RWPE1 (cell line): ENCODE data around the gene TP53I13.

Source experiments
- CTCF ChIA-PET: fragments of 350-600 bp; sonication (Branson Sonifier 250); formaldehyde crosslinking; extraction: SDS; loops from one replicate; lab custom pipeline; 2021; lab: Yijun Ruan, JAX
- POLR2A ChIA-PET: fragments of 400-600 bp; formaldehyde crosslinking; extraction: SDS; loops from one replicate; lab custom pipeline; 2020; ENCODE audit warnings: antibody characterized with exemption; ENCODE audit not compliant: low non-redundant PET; lab: Yijun Ruan, JAX
- DNase-seq: peaks from one replicate; pipeline ENCODE4 v3.0.0; 2012; ENCODE audit warnings: low spot score
- H3K27ac ChIP-seq: fragments of 450-650 bp; 2 replicates; pipeline ENCODE4 v1.5.1; 2017
- TF ChIP-seq, protein P1 (sequence below): fragments of 450-650 bp; conservative IDR thresholded peaks from 2 replicates; pipeline ENCODE4 v1.5.1; 2017; ENCODE audit warnings: low read depth, mild to moderate bottlenecking

TP53I13 gene

GRCh38 chr17:29566473-29567303, 1.8 kb upstream of the TP53I13 start, which contains the start of gene ABHD15:
TSS of gene ABHD15 (minus strand) at chr17:29567037. CDS start at chr17:29566966, 71 bp downstream.
- H3K27ac ChIP-seq: peak within 1 kb of the TSS; percentile 98
- DNase-seq: peak; percentile 77
- ChIA-PET CTCF (interaction anchor here (0.6 to 1.5 kb wide), 5 partner anchors 22 to 197 kb away, joined by 3 to 7 read pairs (median 3); partner anchors contain the start of gene ANKRD13B), POLR2A (interaction anchor here (1.0 kb wide), 1 partner anchor 175 kb away, joined by 4 read pairs; no protein-coding TSS in a partner anchor)
- TF ChIP-seq, protein P1, sequence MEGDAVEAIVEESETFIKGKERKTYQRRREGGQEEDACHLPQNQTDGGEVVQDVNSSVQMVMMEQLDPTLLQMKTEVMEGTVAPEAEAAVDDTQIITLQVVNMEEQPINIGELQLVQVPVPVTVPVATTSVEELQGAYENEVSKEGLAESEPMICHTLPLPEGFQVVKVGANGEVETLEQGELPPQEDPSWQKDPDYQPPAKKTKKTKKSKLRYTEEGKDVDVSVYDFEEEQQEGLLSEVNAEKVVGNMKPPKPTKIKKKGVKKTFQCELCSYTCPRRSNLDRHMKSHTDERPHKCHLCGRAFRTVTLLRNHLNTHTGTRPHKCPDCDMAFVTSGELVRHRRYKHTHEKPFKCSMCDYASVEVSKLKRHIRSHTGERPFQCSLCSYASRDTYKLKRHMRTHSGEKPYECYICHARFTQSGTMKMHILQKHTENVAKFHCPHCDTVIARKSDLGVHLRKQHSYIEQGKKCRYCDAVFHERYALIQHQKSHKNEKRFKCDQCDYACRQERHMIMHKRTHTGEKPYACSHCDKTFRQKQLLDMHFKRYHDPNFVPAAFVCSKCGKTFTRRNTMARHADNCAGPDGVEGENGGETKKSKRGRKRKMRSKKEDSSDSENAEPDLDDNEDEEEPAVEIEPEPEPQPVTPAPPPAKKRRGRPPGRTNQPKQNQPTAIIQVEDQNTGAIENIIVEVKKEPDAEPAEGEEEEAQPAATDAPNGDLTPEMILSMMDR: no peak

- H3K27ac ChIP-seq: peak overlapping the region; percentile 98
- ChIA-PET POLR2A (interaction anchor here (1.0 kb wide), 1 partner anchor 175 kb away, joined by 4 read pairs; no protein-coding TSS in a partner anchor), CTCF (interaction anchor here (0.6 to 1.5 kb wide), 4 partner anchors 21 to 198 kb away, joined by 3 to 7 read pairs (median 3); partner anchors contain the start of gene ANKRD13B)
- no peak for DNase-seq
- TF ChIP-seq, protein P1: no peak
These were observed 1.3 kb upstream of the TP53I13 start for GRCh38 chr17:29567304-29567553.

DNA sequence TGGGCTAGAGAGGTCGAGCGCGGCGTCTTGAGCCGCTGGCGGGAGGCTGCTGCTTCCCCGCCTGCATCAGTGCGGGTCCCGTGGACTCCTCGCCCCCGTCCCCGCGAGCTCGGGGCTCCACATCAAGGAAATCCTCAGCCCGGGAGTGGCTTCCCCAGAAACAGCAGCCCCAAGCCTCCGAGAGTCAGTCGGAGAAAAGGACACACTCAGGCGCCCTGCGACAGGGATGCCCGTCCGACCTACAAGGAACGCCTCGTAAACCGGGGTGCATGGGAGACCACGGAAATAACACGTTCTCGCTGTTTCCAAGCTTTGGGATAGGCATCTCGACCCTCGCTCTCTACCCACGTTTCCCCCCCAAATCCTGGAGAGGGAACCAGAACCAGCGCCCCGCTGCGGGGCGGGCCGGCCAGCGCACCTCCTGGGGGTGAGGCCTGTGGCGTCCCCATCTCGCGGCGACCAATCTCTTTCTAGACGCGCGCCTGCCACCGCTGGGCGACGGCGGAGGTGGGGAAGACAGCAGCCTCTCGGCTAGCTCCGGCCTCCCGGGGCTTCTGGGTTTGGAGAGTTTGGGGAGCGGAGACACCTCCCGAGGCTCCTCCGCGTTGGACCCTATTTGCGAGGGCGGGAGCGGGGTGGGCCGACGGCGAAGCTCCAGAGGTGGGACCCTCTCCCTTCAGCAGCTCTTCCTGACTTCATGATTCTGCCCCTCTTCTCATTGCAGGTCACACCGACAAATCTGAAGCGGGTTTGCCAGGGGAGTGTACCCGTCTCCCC, 759 bp upstream of the TP53I13 start:
- ChIA-PET POLR2A (interaction anchor here (1.0 kb wide), 1 partner anchor 176 kb away, joined by 4 read pairs; no protein-coding TSS in a partner anchor), CTCF (interaction anchor here (0.5 to 1.5 kb wide), 5 partner anchors 12 to 551 kb away, joined by 3 to 7 read pairs (median 4); partner anchors contain the start of gene ANKRD13B)
- H3K27ac ChIP-seq: peak overlapping the region; percentile 98
- TF ChIP-seq, protein P1: peak; percentile 62
- peak; percentile 51 for DNase-seq

DNA sequence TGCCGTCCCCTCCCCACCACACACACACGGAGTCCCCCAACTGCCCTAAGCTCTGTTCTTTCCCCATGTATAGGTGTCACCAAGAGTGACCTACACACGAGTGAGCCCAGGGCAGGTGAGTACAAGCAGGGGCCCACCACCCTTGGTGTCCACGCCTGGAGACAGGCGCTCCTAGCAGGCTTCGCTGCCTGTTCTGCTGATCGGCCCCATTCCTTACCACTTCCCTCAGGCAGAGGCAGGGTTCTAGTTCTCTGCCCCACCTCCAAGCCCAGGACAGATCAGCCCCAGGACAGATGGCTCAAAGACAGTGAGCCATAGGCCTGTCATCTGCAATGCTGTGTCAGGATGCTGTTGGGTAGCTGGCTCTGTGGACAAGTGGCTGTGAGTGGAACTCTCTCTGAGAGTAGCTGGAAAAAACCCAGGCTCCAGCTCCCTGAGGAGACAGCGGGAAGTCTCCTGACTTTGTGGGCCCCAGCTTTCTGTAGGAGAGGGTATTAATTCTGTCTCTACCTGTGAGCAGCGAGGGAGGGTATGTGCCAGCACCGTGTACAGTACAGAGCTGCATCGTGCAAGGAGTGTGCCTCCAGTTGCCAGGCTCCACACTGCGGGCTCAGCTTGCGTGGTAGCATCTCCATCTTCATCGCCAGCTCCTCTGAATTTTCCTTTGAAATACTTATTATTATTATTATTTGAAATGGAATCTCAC, 897 bp downstream of the TP53I13 start:
- ChIA-PET POLR2A (interaction anchor here (0.5 kb wide), 1 partner anchor 13 kb away, joined by 6 read pairs; no protein-coding TSS in a partner anchor), CTCF (interaction anchor here (1.0 to 1.7 kb wide), 2 partner anchors 22 to 39 kb away, joined by 3 to 4 read pairs; no protein-coding TSS in a partner anchor)
- TF ChIP-seq, protein P1: no peak
- peak; percentile 19 for DNase-seq
- H3K27ac ChIP-seq: peak overlapping the region; percentile 98

DNA sequence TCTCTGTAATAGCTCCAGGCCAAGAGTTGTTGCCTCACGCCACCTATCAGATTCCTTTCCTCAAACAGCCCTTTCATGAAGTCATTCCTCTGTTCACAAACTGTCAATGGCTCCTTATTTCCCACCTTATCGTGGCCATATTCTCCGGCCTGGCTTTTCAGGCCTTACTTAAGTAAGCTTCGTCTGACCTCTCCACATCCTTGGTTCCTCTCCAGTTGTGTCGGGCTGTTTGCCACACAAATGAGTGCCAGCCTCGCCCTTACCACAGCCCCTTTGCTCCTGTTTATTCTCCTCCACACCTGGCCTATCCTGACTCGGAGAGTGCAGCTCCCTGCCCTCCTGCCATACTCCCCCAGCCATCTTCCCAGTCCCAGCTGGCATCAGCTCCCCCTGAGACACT, 2.0 kb downstream of the TP53I13 start:
- no peak for DNase-seq
- peak overlapping the region; percentile 23; the same call in 1 of the 2 replicates for H3K27ac ChIP-seq
- TF ChIP-seq, protein P1: no peak
- ChIA-PET POLR2A (no interaction called here), CTCF (interaction anchor here (0.6 to 1.7 kb wide), 2 partner anchors 10 to 21 kb away, joined by 3 to 4 read pairs; no protein-coding TSS in a partner anchor)
